Measurements from ENCODE around the gene ADAM12.
A peak's percentile ranks its signal among the peaks of the same experiment; 100 is the strongest.

ADAM12 gene

DNA sequence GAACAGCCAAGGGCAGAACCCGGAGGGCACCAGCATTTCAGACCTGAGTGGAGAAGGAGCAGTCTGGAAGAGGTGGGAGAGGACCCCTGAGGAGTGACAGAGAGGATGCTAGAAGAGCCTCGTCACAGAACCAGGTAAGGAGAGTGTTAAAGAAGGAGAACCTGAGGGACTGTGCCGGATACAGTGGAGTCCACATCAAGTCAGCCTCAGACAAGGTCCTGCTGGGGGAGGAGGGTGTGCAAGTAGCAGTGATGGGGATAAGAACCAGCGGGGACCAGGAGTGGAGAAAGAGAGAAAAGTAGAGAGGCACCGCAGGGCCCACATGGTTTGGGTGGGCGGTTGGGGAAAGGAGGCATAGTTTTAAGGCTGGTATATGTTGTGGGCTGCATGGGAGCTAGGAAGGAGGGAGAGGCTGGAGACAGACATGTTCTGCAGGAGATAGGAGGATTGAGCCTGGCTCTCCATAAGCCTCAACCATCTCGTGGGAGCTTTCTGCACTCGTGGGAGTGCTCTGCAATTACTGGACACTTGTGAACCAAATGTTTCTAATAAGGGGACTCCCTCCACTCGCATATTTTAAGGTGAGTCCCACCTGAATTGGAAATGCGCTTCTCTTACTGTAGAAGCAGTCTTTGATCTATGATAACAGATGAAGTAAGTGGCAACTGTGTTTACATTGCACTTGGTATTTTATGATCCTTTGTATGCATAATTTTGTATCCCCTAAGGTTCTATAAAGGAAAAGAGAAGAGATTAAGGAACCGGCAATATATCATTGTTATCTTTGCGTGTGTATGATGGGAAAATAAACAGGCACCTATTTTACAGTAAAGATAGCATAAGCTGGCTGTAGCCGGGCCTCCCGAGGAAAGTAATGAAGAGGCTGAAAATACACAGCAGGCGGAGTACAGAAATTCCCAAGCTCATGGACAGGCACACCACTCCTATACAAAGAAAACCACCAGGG, 154.8 kb downstream of the ADAM12 start:
- no peak for DNase-seq

DNA sequence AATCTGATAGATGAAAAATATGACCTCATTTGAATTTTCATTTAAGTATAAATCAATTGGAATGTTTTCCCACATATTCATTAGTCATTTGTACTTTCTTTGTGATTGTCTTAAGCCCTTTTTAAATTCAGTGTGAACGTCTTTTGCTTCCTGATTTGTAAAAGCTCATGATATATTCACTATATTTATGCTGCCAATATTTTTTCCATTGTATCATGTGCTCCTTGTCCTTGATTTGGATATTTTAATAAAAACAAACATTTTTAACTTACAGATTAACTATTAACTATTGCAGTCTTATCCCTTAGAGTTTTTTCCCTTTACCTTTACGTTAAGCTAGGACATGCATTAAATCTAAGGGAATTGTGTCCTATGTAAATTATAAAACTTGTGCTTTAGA, 157.7 kb downstream of the ADAM12 start:
- no peak for DNase-seq

DNA sequence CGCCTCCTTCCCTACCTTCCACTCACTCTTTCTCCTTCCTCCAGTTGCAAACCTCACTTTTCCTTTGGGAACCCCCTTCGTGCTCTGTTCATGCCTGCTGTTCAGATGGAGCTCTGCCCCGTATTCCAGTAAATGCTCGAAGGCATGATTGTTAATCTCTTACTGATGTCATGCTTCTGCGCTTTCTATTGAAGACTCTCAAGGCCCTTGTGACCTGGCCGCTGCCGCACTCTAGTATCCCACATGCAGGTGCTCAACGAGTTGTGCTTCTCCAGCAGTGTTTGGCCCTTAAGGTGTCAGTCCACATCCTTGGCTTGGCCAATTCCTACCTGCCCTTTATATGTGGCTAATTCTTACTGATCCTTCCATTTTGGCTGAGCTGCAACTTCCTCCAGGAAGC, 158.6 kb downstream of the ADAM12 start:
- DNase-seq: no peak

DNA sequence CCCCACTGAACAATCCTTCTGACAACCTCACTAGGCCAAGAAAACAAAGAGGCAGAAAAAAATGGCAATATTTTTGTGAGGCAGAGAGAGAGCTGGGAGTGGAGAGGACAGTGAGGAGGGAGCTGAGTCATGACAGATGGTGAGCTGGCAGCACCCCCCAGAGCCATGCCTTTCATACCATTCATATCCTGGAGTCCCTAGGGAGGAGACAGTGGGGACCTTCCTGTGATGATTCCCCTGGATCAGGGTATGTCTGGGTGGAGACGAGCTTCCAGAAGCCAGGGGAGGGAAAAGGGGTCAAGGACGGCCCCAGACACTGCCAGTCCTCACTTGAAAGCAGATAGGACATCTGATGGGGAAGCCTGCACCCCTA, 160.5 kb downstream of the ADAM12 start:
- DNase-seq: peak; percentile 69

DNA sequence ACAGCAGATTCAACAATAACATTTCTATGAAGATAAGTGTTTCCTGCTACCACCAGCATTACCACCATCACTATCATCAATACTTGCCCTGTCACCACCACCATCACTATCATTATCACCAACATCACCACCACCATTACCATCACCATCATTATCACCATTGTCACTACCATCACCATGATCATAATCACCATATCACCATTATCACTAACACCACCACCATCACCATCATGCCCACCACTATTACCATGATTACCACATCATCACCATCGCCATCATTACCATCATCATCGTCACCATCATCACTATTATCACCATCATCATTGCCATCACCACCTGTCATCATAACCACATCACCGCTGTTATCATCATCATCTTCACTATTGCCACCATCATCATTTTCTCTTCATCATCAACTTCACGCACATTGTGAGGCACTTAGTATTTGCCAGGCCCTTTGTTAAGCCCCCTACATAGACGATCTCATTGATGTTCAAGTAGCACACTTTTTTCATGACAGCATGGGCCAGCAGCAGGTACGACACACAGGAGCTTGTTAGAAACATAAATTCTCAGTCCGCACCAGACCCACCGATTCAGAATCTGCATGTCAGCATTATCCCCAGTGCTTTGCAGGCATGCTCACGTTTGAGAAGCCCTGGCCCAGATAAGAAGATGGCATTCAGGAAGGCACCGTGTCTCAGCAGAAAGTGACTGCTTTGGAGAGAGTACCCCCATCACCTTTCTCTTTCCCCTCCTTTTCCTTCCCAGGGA, 161.1 kb downstream of the ADAM12 start:
- DNase-seq: no peak

DNA sequence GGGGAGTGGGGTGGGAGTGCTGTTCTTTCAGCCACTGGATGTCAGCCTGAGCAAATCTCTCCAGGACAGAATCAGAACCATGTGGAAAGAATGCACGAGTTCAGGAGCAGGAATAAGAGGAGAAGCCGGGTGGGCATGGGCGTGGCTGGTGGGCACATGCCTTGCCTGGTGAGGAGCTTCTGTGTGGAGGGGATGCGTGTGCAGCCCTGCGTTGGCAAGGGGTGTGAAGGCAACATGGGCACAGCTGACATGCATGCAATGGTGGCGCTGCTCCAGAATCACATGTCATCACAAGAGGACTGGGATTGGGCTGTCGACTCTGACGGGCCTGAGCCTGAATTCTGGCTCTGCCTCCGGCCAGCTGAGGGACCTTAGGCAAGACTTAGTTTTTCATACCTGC, 162.1 kb downstream of the ADAM12 start:
- no peak for DNase-seq

DNA sequence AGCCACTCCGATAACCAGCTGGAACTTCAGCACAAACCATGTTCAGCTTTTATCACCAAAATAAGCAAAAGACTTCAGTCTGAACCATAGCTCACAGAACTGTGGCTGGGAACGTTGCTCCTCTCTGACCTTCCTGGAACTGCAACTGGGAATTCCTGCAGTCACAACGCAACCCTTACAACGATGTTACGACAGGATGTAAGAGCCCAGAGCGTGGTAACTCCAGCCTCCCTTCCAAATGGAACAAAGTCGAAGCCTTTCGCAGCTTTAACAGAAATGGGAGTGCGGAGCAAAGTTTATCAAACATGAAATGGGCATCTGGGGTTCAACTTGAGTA, 162.6 kb downstream of the ADAM12 start:
- DNase-seq: no peak

DNA sequence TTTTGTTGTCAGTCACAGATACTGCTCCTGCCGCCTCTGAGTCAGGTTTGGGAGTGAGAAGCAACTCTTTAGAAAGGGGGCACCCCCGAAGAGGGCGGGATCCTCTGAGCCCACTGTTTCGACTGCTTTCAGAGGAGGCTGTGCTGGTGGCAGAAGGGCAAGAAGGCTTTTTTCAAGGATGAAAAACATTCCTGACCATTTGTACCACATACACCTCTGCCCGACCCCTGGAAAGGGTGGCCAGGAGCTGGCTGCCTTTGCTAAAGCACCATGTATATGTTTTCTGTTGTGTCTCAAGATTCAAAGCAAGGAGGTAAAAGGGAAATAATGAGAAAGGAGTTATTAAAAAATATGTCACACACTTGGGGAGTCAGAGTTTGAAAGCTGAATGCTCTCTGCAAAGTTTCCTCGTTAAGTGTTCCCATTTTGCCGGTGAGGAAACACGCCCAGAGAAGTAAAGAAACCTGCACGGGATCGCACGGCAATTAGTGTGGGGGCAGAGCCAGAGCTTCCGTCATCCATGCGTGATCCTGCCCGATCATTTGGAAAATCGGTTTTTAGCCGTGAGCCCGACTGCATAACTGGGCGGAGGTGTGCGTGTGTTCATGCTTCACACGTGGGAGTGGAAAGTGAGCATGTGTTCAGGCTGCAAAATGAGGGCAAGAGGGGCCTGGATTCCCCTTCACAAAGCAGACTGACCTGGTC, 163.2 kb downstream of the ADAM12 start:
- DNase-seq: no peak

DNA sequence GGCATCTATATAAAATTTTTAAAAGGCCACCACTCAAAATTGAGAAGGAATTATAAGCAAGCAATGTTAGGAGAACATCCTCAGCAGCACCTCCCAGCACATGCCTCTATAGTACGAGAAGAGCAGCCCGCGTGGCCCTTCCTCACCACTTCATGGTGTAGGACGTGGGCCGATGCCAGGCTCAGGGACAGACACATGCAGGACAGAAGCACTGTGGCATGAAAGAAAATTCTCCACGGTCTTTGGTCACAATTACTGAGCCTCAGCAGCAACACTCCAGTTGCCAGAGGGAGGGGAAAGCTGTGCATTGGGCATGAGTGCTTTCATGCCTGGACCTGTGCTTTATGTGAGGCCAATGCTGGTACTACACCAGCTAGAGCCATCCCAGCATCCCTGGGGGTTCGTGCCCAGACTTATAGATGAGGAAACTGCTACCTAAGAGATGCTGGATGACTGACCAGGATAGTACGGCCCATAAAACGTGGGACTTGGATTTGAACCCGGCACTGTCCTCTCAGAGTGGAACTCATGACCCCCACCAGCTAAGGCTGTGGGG, 164.7 kb downstream of the ADAM12 start:
- no peak for DNase-seq

DNA sequence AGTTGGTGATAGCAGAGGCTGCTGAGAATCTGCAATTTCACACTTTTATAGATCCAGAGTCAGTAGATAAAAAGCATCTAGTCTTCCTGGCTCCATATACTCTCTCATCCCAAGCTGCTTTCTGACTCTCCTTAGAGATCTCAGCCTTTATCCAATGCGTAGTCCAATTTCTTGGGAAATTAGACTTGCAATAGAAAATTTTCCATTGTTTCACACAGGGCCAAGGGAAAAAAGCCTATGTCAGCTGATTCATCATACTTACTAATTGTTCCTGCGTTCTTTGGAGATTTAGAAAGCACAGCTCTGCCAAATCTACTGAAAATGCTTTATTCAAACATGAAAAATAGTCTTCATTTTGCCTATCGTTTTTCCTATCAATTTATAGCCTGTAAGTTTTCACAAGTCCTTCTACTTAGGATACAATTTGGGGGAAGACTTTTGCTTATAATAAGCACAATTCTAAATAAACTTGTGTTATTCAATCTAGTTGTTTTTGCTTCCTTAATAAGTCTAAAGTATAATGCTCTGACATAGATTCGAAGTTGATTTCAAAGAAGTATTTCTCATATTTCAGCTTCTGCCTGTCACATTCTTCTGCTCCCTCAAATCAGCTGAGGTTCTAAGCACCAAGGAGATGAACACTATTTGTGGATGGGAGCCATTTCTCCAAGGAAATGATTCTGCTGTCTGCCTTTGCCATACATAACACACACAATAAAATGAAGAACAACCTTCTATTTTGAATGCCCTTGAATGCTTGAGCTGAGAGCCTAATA, 165.4 kb downstream of the ADAM12 start:
- peak; percentile 50 for DNase-seq

DNA sequence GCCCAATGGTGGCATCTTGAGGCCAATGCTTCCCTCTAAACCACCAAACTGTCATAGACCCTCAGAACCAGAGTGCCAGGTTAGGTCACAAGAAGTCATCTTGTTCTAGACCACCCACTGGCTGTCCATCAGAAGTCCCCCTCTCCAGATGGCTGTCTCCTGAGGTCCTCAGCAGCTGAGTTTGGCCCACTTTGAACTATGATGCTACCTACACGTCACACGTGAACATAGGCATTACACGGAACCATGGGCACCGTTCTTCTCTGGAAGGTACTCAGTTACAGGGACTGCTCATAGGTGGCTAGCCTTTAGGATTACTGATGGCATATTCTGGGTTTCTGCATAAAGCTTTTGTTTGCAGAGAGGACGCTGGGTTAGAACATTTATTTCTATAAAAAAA, 166.4 kb downstream of the ADAM12 start:
- DNase-seq: no peak

DNA sequence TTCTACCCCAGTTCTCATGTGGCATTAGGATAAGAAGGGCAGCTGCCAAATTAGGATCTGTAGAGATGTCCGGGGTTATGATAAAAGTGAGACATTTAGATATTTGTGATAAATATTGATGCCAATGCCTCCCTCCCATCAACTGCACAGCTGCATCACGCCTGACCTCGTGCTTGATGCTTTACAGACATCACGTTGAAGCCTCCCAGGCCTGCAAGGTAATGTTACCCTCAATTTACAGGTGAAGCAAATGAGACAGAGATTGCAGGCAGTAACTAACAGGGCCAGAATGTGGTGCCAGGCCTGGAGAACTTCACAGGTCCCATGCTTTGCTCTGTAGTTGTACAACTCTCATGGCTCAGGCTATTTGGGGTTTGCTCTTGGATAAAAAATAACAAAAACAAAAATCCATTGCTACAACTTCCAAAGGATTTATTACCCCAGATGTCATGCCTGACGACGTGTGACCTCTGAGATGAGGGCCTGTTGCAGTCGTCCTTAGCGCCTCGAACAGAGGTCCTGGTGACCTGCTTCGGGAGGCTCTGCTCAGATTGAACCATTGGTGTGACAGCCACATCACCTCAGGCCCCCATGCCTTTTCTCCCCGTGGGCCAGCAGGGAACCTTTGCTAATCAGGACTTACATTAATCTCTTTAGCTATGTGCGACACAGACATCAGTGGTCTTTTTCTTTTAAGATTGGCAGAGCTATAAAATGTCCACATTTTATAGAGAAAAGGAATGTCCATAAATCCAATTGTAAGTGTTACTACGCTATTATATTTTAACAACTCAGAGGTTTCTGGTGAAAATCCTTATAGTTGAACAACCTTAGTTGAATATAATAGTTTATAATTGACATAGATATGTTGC, 169.3 kb downstream of the ADAM12 start:
- DNase-seq: no peak

DNA sequence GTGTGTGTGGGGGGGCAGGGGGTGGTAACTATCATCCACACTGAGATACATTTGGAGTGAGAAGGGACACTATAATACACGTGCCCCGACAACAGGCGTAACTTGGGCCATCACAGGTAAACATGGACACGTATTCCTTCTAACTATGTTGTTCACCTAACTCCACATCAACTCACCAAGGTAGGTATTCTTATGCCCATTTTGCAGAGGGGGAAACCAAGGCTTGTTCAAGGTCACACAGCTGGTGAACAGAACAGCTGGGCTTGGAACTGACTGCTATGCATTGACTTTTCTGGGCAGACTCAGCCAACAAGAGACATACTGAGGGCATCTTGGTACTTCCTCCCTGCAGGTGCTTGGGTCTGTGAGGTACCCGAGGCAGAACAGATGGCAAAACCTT, 170.1 kb downstream of the ADAM12 start:
- no peak for DNase-seq

DNA sequence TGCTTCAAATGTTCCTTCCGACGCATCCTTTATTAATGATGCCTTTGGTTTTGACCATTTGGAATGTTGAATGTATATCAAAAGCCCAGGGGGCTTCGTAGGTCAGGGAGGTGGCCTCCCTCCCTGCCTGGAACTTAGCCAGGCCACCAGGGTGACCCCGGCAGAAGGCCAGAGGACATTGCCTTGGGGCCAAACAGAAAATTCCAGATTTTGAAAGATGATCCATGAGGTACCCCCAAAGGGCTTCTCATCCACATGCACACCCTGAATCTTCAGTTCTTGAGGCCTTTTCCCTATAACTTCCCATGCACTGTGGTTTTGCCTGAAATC, 171.7 kb downstream of the ADAM12 start:
- DNase-seq: no peak

DNA sequence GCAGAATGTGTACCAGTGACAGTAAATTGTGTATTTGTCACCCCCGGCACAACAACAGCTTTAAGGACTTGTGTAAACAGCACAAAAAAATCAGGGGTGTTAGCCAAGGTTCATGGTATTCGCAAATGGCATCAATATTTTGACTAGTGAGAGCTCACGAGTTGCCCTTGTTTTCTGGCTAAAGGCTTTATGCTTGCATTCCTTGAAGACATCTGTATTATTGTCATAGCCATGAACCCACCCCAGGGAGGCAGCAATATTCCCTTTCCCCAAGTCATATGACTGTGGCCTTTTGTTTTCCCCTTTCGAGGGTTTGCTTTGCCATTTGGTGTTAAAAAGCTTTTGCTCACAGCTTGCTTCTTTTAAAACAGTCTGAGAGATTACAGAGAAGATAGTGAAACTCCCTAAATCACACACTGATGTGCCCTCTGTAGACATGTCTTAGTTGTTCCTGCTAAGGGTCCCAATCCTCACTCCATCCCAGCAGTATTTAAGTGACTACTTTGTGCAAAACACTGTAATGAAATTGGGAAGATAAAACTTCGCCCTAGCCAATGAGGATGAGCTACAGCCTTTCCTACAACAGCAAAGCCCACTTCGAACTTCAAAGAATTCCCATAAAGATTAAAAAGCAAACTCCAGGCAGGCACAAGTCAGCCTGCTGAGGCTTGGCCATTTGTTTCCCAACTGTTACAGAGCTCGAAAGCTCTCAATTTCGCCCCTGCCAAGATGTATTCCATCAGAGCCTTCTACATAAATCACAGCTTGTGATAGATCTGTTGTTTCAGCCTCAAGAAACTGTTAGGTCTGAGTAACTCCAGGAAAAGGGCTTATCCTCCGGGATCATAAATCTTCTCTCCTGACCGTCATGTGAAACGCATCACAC, 172.3 kb downstream of the ADAM12 start:
- DNase-seq: peak; percentile 77

DNA sequence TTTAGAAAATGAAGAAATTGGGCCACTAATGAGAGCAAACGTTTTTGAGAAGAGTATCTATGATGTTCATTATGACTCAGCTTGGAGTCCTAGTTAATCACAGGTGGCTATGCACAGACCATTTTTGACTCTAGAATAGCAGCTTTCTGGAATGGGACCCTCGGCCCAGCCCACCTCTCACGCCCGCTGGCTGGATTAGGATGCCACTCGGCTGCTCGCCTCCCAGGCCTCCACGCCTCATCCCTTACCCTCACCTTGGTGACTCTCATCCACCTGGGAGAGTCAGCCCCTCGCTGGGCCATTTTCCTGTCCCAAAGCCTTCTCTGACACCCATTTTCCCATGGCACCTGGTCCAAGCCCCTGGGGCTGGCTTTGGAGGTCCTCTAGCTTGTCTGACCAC, 173.6 kb downstream of the ADAM12 start:
- no peak for DNase-seq

DNA sequence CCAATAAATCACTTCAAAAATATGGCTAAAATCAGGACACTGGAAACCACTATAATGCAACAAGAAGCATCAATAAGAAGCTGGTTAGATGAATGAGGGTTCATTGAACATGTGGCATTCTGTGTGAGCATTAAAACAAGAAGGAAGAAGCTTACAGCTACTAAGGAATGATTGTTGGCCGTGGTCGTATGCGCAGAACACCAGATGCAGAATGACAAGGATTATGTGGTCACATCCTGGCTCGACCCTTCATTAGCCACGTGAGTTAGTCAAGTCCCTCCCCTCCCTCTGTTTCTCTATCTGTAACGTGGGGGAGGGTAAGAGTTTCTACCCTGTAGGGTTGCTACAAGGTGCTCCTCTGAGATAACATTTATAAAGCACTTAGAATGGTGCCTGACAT, 174.3 kb downstream of the ADAM12 start:
- no peak for DNase-seq

DNA sequence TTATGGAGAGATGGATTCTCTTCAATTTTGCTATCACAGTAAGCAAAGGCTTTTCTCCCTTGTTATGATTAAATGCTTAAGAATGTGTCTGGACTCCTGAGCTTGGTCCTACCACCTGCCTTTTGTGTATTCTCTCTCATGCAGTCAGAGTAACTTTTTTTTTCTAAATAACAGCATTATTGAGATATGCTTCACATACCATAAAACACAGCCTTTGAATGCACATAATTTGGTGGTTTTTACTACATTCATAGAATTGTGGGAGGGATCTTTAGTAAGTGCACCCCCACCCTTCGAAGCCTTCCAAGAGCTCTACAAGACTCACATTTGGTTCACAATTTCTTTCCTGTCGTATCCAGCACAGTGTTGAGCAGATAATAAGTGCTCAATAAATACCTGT, 175.5 kb downstream of the ADAM12 start:
- peak; percentile 48 for DNase-seq

DNA sequence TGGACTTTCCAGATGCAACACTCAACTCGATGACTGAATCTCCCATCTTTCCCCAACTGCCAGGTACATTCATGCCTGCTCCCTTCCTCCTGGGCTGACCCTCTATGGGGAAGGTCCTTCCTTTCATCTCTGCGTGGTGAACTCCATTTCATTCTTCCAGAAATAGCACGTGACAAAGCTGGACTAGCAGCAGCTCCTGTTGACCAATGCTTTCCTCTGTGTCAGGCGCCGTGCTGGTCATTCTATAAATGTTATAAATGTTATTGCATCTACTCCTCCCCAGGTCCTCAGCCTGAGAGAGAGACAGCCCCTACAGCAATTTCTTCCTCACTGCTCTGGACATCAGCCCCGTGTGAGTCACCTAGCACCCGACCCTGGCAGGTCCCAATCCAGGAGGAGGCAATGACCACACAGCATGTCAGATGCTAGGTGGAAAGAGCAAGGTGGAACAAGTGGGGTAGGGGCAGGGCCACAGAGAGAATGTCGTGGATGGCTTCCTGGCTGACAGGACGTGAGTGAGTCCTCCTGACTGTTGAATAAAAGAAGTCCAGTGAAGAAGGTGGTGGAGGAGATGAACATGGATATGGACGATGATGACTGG, 178.1 kb downstream of the ADAM12 start:
- DNase-seq: no peak

DNA sequence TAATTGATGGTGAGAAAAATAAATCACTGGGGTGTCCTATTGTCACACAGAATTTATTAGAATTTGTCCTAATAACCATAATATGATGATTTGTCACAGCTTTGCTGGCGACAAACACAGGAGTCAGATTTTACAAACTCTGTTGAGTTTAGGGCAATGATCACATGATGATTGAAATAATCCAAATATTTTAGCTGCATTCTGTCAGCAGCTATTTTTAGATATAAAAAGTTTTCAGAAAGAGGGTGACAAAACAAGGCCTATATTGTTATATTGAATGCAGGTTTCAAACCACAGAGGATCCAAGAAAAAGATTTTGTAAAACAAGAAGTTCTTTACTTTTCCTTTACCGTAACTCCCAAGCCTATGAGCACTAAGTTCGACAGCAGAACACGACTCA, 178.8 kb downstream of the ADAM12 start:
- peak; percentile 49 for DNase-seq
